Measurements from ENCODE around the gene CST6. TPM values are rescaled to one million over a fixed set of nuclear protein-coding genes. Genes with fewer than 3 reads are reported as not detected.

CST6 gene
- total and polyA plus RNA-seq, 2 of the 13 experiments (the other 11 are each of a cell fraction or from before 2014, with no cell fraction given) = not detected

DNA sequence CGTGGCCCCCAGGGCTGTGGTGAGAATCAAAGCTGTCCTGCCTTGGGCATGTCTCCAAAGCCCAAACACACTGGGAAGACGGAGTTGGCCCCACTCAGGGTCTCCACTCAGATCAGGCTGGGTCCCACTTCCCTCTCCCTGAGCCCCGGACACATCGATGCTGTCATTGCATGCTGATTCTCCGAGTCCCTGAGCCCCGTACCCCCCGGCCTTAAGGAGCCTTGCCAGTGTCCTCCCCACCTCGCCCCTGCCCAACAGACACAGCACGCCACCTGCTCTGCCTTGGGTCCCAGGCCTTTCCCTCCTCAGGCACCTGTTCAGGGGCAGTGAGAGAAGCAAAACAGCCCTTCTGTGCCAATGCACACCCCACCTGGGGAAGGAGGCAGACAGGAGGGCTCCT, 24.5 kb upstream of the CST6 start:
- in situ Hi-C loops (cut with HindIII; ENCODE audit: extremely low pct_ligation_motif_present, low pct_unique_long_range_greater_than_20kb) = loop anchor here (5.0 to 10.0 kb wide), 2 partner anchors 105 to 273 kb away; partner anchors contain the start of gene KAT5
- no peak overlapping the region for H3K4me2 ChIP-seq (ENCODE audit: low read depth, low read length)
- H3K27me3 ChIP-seq (ENCODE audit: control insufficient read depth in 1 of 2, insufficient read depth in 2 of 2, low read length in 2 of 2) = no peaks in the 10 kb centered on the region; a peak in 1 of 5 replicates
- no peaks in the 10 kb centered on the region for H4K20me1 ChIP-seq (ENCODE audit: insufficient read depth, low read length)
- H3K4me1 ChIP-seq (ENCODE audit: insufficient read depth, low read length) = peaks cover 15% of the 10 kb centered on the region
- no peak for DNase-seq (ENCODE audit: low spot score)
- H3K9ac ChIP-seq (ENCODE audit: insufficient read depth, low read depth, low read length) = no peak overlapping the region
- H2AFZ ChIP-seq (ENCODE audit: low read length) = no peak overlapping the region
- intact Hi-C loops (cut with micrococcal nuclease; ENCODE audit: unreplicated experiment) = no loop called here
- FAIRE-seq = no peak
- BruUV-seq (replicated peaks) = no TSS peak
- no peak for ATAC-seq
- H3K4me3 ChIP-seq (replicated peaks in 1 of 3; ENCODE audit: insufficient read depth in 1 of 3, low read depth in 2 of 3, low read length in 3 of 3) = no peak overlapping the region
- H3K79me2 ChIP-seq (ENCODE audit: insufficient read depth, low read length) = no peaks in the 10 kb centered on the region
- no peak for TF ChIP-seq TCF12 (IDR thresholded peaks at IDR 0.05)
- no peak for TF ChIP-seq TCF12 (CRISPR knock-in tag; IDR thresholded peaks at IDR 0.05)
- TF ChIP-seq ZNF350 (CRISPR knock-in tag; IDR thresholded peaks at IDR 0.05; ENCODE audit: borderline replicate concordance, low read depth) = no peak
- no peak for TF ChIP-seq PRMT3 (CRISPR knock-in tag; IDR thresholded peaks at IDR 0.05; ENCODE audit: borderline replicate concordance, low read depth)
- no peak for TF ChIP-seq FOXC1 (CRISPR knock-in tag; IDR thresholded peaks at IDR 0.05; ENCODE audit: borderline replicate concordance)
- TF ChIP-seq ELF4 (CRISPR knock-in tag; IDR thresholded peaks at IDR 0.05; ENCODE audit: borderline replicate concordance) = no peak
- no peak for TF ChIP-seq SOX5 (CRISPR knock-in tag; IDR thresholded peaks at IDR 0.05; ENCODE audit: borderline replicate concordance)
- TF ChIP-seq NR3C1 (CRISPR knock-in tag; IDR thresholded peaks at IDR 0.05) = no peak
- TF ChIP-seq CEBPB (IDR thresholded peaks at IDR 0.05; ENCODE audit: borderline replicate concordance, low read depth, low read length) = no peak
- no peak for TF ChIP-seq KDM5B (CRISPR knock-in tag; IDR thresholded peaks at IDR 0.05; ENCODE audit: borderline replicate concordance)
- no peak for TF ChIP-seq CCAR2 (optimal IDR thresholded peaks at IDR 0.05; ENCODE audit: low read depth, low read length)
- TF ChIP-seq ZNF563 (CRISPR knock-in tag; IDR thresholded peaks at IDR 0.05) = no peak
- TF ChIP-seq ZNF205 (CRISPR knock-in tag; IDR thresholded peaks at IDR 0.05) = no peak
- TF ChIP-seq, protein P1, sequence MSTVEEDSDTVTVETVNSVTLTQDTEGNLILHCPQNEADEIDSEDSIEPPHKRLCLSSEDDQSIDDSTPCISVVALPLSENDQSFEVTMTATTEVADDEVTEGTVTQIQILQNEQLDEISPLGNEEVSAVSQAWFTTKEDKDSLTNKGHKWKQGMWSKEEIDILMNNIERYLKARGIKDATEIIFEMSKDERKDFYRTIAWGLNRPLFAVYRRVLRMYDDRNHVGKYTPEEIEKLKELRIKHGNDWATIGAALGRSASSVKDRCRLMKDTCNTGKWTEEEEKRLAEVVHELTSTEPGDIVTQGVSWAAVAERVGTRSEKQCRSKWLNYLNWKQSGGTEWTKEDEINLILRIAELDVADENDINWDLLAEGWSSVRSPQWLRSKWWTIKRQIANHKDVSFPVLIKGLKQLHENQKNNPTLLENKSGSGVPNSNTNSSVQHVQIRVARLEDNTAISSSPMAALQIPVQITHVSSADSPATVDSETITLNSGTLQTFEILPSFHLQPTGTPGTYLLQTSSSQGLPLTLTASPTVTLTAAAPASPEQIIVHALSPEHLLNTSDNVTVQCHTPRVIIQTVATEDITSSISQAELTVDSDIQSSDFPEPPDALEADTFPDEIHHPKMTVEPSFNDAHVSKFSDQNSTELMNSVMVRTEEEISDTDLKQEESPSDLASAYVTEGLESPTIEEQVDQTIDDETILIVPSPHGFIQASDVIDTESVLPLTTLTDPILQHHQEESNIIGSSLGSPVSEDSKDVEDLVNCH (CRISPR knock-in tag; IDR thresholded peaks at IDR 0.05) = no peak
- no peak for TF ChIP-seq FOXA3 (CRISPR knock-in tag; IDR thresholded peaks at IDR 0.05)
- CTCF ChIA-PET (ENCODE audit: low intra/inter-chr PET ratio, low total read pairs) = interaction anchor here (3.0 kb wide), 1 partner anchor 103 kb away, joined by 77 read pairs; no protein-coding TSS in a partner anchor
- no peak overlapping the region for H3K27ac ChIP-seq (ENCODE audit: extremely low read length, insufficient read depth, low read length)
- H3K9me3 ChIP-seq (ENCODE audit: low read length) = no peaks in the 10 kb centered on the region
- no peaks in the 10 kb centered on the region for H3K36me3 ChIP-seq (replicated peaks in 1 of 2; ENCODE audit: control insufficient read depth in 1 of 2, insufficient read depth in 2 of 2, low read length in 2 of 2)
- 66% methylated on average over 9 of the region's 9 CpGs for WGBS (ENCODE audit: low lambda C conversion rate)
- POLR2A ChIA-PET = no interaction called here

Data from HepG2 (cell line).